HepG2 (cell line): ENCODE results near the gene UBAC2. TPM values are rescaled to one million over a fixed set of nuclear protein-coding genes. Genes with fewer than 3 reads are reported as not detected.
A peak's percentile ranks its signal among the peaks of the same experiment; 100 is the strongest.

Experiments
- ATAC-seq: fragments of 200-7000 bp; cut with Tn5 transposase; 3 replicates; pipeline ENCODE4 v1.9.1; 2020; ENCODE audit warnings: mild to moderate bottlenecking, moderate library complexity
- BruUV-seq: library from RNA; stranded (reverse); fragments of 400-500 nt; replicated peaks from 2 replicates; lab custom pipeline; 2021; lab: Mats Ljungman, UMichigan
- CTCF ChIA-PET: fragments of 300-600 bp; formaldehyde crosslinking; extraction: SDS; loops from one replicate; lab custom pipeline; 2021; ENCODE audit warnings: low total read pairs, inconsistent platforms, low intra/inter-chr PET ratio; lab: Yijun Ruan, JAX
- POLR2A ChIA-PET: fragments of 350-600 bp; sonication (Branson Sonifier 250); formaldehyde crosslinking; loops from one replicate; lab custom pipeline; 2020; ENCODE audit warnings: antibody characterized with exemption, inconsistent platforms; lab: Yijun Ruan, JAX
- DNase-seq: peaks from one replicate; pipeline ENCODE4 v3.0.0-alpha.2; 2015; ENCODE audit warnings: low spot score
- FAIRE-seq: peaks from 3 replicates; lab custom pipeline; 2011; peaks lifted over from hg19 to GRCh38; lab: Jason Lieb, UNC
- H2AFZ ChIP-seq: one replicate; pipeline ENCODE4 v1.6.1; 2011; ENCODE audit warnings: low read length, inconsistent platforms
- H3K27ac ChIP-seq: fragments of 300-600 bp; 3 replicates; pipeline ENCODE4 v1.8.0; 2011; ENCODE audit warnings: mixed run types, mild to moderate bottlenecking, mixed read lengths, low read length, inconsistent platforms; ENCODE audit not compliant: insufficient read depth; ENCODE audit errors: extremely low read length
- H3K27me3 ChIP-seq, 2 experiments: fragments of 200-600 bp in 1 of 2; 2 replicates in 1 of 2; 3 replicates in 1 of 2; pipeline versions ENCODE4 v1.6.0 to v1.8.0; 2011; ENCODE audit warnings: low read length in 2 of 2, mild to moderate bottlenecking in 2 of 2, moderate library complexity in 2 of 2, inconsistent platforms in 1 of 2; ENCODE audit not compliant: insufficient read depth in 2 of 2, control insufficient read depth in 1 of 2
- H3K36me3 ChIP-seq, 2 experiments: fragments of 200-600 bp in 1 of 2; replicated peaks in 1 of 2; 2 replicates in 1 of 2; 3 replicates in 1 of 2; pipeline versions ENCODE4 v1.5.1 to v1.8.0; 2011; ENCODE audit warnings: low read length in 2 of 2, inconsistent platforms in 1 of 2; ENCODE audit not compliant: insufficient read depth in 2 of 2, control insufficient read depth in 1 of 2
- H3K4me1 ChIP-seq: 2 replicates; pipeline ENCODE4 v1.5.1; 2012; ENCODE audit warnings: low read length, inconsistent platforms; ENCODE audit not compliant: insufficient read depth
- H3K4me2 ChIP-seq: 2 replicates; pipeline ENCODE4 v1.6.0; 2011; ENCODE audit warnings: low read depth, low read length, inconsistent platforms
- H3K4me3 ChIP-seq, 3 experiments: fragments of 200-600 bp in 1 of 3; sonication (generic), shearing (Covaris generic) in 1 of 3; replicated peaks in 1 of 3; 2 replicates each; pipeline ENCODE4 v1.5.1; 2011 to 2016; ENCODE audit warnings: low read length in 3 of 3, inconsistent platforms in 2 of 3, low read depth in 2 of 3, mild to moderate bottlenecking in 2 of 3, control low read depth in 1 of 3, mixed read lengths in 1 of 3; ENCODE audit not compliant: insufficient read depth in 1 of 3
- H3K79me2 ChIP-seq: one replicate; pipeline ENCODE4 v1.6.1; 2011; ENCODE audit warnings: low read length, inconsistent platforms; ENCODE audit not compliant: insufficient read depth
- H3K9ac ChIP-seq: 2 replicates; pipeline ENCODE4 v1.6.0; 2011; ENCODE audit warnings: mild to moderate bottlenecking, low read depth, low read length, inconsistent platforms; ENCODE audit not compliant: insufficient read depth
- H3K9me3 ChIP-seq: 2 replicates; pipeline ENCODE4 v1.5.1; 2012; ENCODE audit warnings: mild to moderate bottlenecking, low read length
- H4K20me1 ChIP-seq: 2 replicates; pipeline ENCODE4 v1.6.0; 2011; ENCODE audit warnings: inconsistent platforms, mild to moderate bottlenecking, low read length, moderate library complexity; ENCODE audit not compliant: insufficient read depth
- FUBP1 ChIP-seq: sonication (generic); formaldehyde crosslinking; IDR thresholded peaks from 2 replicates; pipeline ENCODE4 v1.5.1; 2020; ENCODE audit warnings: missing genetic modification reagents, mild to moderate bottlenecking, borderline replicate concordance
- PBX3 ChIP-seq: sonication (generic); formaldehyde crosslinking; IDR thresholded peaks from 2 replicates; pipeline ENCODE4 v1.8.1; 2023; ENCODE audit warnings: missing genetic modification reagents, inconsistent platforms, borderline replicate concordance
- POLR2G ChIP-seq: fragments of 200-400 bp; formaldehyde crosslinking; IDR thresholded peaks from 2 replicates; pipeline ENCODE4 v1.6.1; 2018; ENCODE audit warnings: mild to moderate bottlenecking, low read depth, low read length, moderate library complexity
- SAP130 ChIP-seq: IDR thresholded peaks from 2 replicates; pipeline ENCODE4 v1.6.1; 2016; ENCODE audit warnings: low read depth
- ZNF121 ChIP-seq: sonication (generic); formaldehyde crosslinking; IDR thresholded peaks from 2 replicates; pipeline ENCODE4 v1.5.0; 2020; ENCODE audit warnings: mild to moderate bottlenecking, missing genetic modification reagents
- ZNF770 ChIP-seq: sonication (generic); formaldehyde crosslinking; IDR thresholded peaks from 2 replicates; pipeline ENCODE4 v1.5.0; 2020; ENCODE audit warnings: mild to moderate bottlenecking, missing genetic modification reagents
- WGBS: methylation state at CpG from one replicate; pipeline ENCODE4 v1.1.6; 2017; ENCODE audit warnings: low lambda C conversion rate; 5-methylcytosine and 5-hydroxymethylcytosine counted together
- in situ Hi-C: cut with HindIII; loops from 2 replicates; pipeline ENCODE4 v1.10.0; 2017; ENCODE audit warnings: low pct_unique_long_range_greater_than_20kb; ENCODE audit not compliant: extremely low pct_ligation_motif_present
- intact Hi-C: fragments of 100-400 bp; cut with micrococcal nuclease; formaldehyde crosslinking; loops from one replicate; pipeline ENCODE4 v1.10.0; 2022; ENCODE audit not compliant: unreplicated experiment
- polyA plus RNA-seq, 8 experiments: library from polyadenylated mRNA; depleted of rRNA in 3 of 8; stranded (reverse) in 7 of 8; unstranded in 1 of 8; fragments of >200 nt; fragmentation: Illumina TruSeq in 4 of 8; extraction: Trizol in 4 of 8; gene quantifications; 2 replicates each; pipeline versions ENCODE4 v1.2.1 to v1.2.3, GENCODE V29; 2011 to 2016; ENCODE audit warnings: low read depth in 4 of 8, missing spikeins in 1 of 8, mixed read lengths in 1 of 8; ENCODE audit not compliant: insufficient read depth in 1 of 8
- total RNA-seq, 5 experiments: library from RNA; depleted of rRNA; stranded (reverse); fragments of >200 nt; fragmentation: Illumina TruSeq; extraction: Trizol; gene quantifications; 2 replicates each; pipeline ENCODE4 v1.2.3, GENCODE V29; 2016; ENCODE audit warnings: low read depth in 1 of 5

The UBAC2 gene
- total and polyA plus RNA-seq, 2 of the 13 experiments (the other 11 are each of a cell fraction or from before 2014, with no cell fraction given), result 61.3 to 80.8 TPM

GRCh38 chr13:99433543-99434075 lies 233.0 kb downstream of the UBAC2 start:
- no peak for FAIRE-seq
- 85% methylated on average over 5 of the region's 8 CpGs for WGBS
- intact Hi-C loops, result no loop called here
- Histone ChIP-seq H3K79me2 (no peaks in the 10 kb centered on the region), H3K27me3 (no peaks in the 10 kb centered on the region; a peak in 1 of 5 replicates), H3K9ac (no peak overlapping the region), H3K4me2 (peak overlapping the region; percentile 90), H3K4me1 (peaks cover 40% of the 10 kb centered on the region), H3K36me3 (no peaks in the 10 kb centered on the region), H2AFZ (no peak overlapping the region), H3K9me3 (no peaks in the 10 kb centered on the region), H4K20me1 (no peaks in the 10 kb centered on the region), H3K27ac (no peak overlapping the region), H3K4me3 (peak overlapping the region in 1 of 3 experiments; percentile 57; a peak in 1 of 6 replicates)
- ChIA-PET POLR2A (no interaction called here), CTCF (no interaction called here)
- no peak for ATAC-seq
- no TSS peak for BruUV-seq
- in situ Hi-C loops, result loop anchor here (10.0 kb wide), 1 partner anchor 169 kb away; no protein-coding TSS in a partner anchor
- DNase-seq, result no peak
- TF ChIP-seq PBX3 (CRISPR knock-in tag) (no peak), ZNF121 (CRISPR knock-in tag) (peak; percentile 45; the same call in 1 of the 2 replicates), SAP130 (CRISPR knock-in tag) (0 out of 2 replicates have a peak, but pooled peaks have one; percentile 2), POLR2G (no peak), ZNF770 (peak; percentile 49; the same call in 1 of the 2 replicates), FUBP1 (no peak)
